AG04450 (cell line): ENCODE measurements around the gene FETUB. TPM values are rescaled to one million over a fixed set of nuclear protein-coding genes. Genes with fewer than 3 reads are reported as not detected.

ENCODE experiments used
- CTCF ChIA-PET: fragments of 300-600, 350-600 bp; formaldehyde crosslinking; extraction: SDS; loops from one replicate; lab custom pipeline; 2022; ENCODE audit warnings: antibody characterized with exemption, inconsistent platforms; lab: Charles Lee
- POLR2A ChIA-PET: fragments of 350-600 bp; formaldehyde crosslinking; extraction: SDS; loops from one replicate; lab custom pipeline; 2021; ENCODE audit warnings: antibody characterized with exemption, inconsistent platforms; lab: Yijun Ruan, JAX
- DNase-seq: peaks from one replicate; pipeline ENCODE4 v3.0.0-alpha.2; 2011; ENCODE audit warnings: low read depth, low spot score
- H3K27ac ChIP-seq: one replicate; pipeline ENCODE4 v1.5.1; 2012; ENCODE audit warnings: low read depth, low read length, control low read depth
- H3K27me3 ChIP-seq: one replicate; pipeline ENCODE4 v1.6.0; 2012; ENCODE audit warnings: low read length; ENCODE audit not compliant: control insufficient read depth, insufficient read depth
- H3K4me3 ChIP-seq: 2 replicates; pipeline ENCODE4 v1.5.1; 2011; ENCODE audit warnings: mild to moderate bottlenecking, low read depth, low read length, control low read depth
- H3K9me3 ChIP-seq: 2 replicates; pipeline ENCODE4 v1.5.1; 2012; ENCODE audit warnings: low read length; ENCODE audit not compliant: control insufficient read depth, insufficient read depth
- polyA plus RNA-seq: library from polyadenylated mRNA; depleted of rRNA; stranded (reverse); fragments of >200 nt; gene quantifications from 2 replicates; pipeline ENCODE4 v1.2.3, GENCODE V29; 2011
- TF ChIP-seq, protein P1 (sequence below): IDR thresholded peaks from 2 replicates; pipeline ENCODE4 v1.5.1; 2011; ENCODE audit warnings: low read depth, low read length, control low read depth, inconsistent platforms

The FETUB gene
- polyA plus RNA-seq, 1 experiment = not detected

GRCh38 chr3:186625600-186626042, 14.6 kb upstream of the FETUB start:
- no peaks in the 10 kb centered on the region for H3K9me3 ChIP-seq
- no peak overlapping the region for H3K4me3 ChIP-seq
- peaks cover 3% of the 10 kb centered on the region for H3K27me3 ChIP-seq
- ChIA-PET CTCF (interaction anchor here (2.0 to 5.5 kb wide), 2 partner anchors 8 to 11 kb away, joined by 16 to 36 read pairs; no protein-coding TSS in a partner anchor), POLR2A (no interaction called here)
- DNase-seq = no peak
- no peak overlapping the region for H3K27ac ChIP-seq
- TF ChIP-seq, protein P1, sequence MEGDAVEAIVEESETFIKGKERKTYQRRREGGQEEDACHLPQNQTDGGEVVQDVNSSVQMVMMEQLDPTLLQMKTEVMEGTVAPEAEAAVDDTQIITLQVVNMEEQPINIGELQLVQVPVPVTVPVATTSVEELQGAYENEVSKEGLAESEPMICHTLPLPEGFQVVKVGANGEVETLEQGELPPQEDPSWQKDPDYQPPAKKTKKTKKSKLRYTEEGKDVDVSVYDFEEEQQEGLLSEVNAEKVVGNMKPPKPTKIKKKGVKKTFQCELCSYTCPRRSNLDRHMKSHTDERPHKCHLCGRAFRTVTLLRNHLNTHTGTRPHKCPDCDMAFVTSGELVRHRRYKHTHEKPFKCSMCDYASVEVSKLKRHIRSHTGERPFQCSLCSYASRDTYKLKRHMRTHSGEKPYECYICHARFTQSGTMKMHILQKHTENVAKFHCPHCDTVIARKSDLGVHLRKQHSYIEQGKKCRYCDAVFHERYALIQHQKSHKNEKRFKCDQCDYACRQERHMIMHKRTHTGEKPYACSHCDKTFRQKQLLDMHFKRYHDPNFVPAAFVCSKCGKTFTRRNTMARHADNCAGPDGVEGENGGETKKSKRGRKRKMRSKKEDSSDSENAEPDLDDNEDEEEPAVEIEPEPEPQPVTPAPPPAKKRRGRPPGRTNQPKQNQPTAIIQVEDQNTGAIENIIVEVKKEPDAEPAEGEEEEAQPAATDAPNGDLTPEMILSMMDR = no peak

DNA sequence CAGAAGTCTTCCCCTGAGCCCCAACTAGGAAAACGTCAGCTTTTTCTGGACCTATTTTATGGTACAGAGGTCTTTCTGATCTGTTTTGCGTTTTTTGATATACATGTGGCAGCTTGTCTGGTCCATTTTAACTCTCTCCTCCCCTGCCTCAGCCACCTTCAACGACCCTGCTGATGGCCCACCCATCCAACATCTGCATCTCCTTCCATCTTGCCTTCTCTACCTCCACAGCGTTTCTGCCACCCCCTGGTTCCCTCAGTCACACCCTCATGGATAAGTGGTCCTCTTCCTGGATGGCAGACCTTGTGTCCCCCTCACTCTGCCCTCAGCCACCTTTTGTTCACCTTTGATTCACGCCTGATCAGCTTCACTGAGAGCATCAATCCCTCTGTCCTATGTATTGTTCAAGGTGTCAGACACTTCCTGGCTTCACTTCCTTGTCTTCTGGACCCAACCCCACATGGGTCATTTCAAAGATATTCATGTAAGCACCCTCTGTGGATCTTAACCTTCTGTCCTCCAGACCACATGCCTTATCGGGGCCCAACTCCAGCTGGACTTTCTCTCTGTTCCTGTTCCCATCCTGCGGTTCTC, 13.8 kb upstream of the FETUB start:
- DNase-seq = no peak

DNA sequence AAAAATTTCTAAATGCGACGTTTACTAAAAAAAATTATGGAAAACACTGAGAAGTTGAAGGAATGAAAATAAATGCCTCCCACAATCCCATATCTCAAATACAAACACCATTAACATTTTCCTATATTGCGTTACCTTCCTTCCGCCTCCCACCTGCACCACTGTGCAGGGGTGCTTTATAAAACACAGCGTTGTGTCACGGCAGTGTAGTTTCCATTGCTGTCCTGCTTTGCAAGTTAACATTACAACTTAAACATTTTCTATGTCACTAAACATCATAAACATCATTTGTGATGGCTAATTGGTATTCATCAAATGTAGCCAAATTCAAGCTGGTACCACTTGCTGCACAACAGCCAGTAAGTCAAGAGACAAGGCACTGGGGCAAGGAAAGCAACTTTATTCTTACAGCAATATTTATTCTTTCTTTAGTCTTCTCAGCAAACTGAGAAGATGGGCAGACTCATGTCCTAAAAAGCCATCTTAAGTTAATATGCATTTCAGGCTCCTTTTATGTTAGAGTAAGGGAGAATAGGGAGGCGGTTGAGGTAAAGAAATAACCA, 12.3 kb upstream of the FETUB start:
- no peak for DNase-seq
- POLR2A ChIA-PET = no interaction called here
- CTCF ChIA-PET = interaction anchor here (5.5 kb wide), 1 partner anchor 13 kb away, joined by 36 read pairs; no protein-coding TSS in a partner anchor

More for the DNA sequence above, 13.8 kb upstream of the FETUB start:
- ChIA-PET CTCF (interaction anchor here (2.0 to 5.5 kb wide), 2 partner anchors 9 to 12 kb away, joined by 16 to 36 read pairs; no protein-coding TSS in a partner anchor), POLR2A (no interaction called here)
- Histone ChIP-seq H3K9me3 (no peaks in the 10 kb centered on the region), H3K27me3 (peaks cover 3% of the 10 kb centered on the region), H3K4me3 (no peak overlapping the region), H3K27ac (no peak overlapping the region)
- TF ChIP-seq, protein P1 = no peak

DNA sequence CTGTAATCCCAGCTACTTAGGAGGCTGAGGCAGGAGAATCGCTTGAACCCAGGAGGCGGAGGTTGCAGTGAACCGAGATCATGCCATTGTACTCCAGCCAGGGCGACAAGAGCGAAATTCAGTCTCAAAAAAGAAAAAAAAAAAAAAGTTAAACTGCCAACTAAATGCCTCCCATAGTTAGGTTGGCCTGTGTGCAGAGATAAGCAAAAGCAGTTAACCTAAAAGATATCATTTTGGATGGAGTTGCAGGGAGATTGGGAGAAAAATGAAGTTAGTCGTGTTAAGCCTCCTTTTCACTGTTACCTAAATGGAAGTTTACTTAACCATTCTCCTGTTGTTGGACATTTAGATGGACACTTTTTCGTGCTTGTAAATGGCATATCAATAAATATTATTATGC, 11.4 kb upstream of the FETUB start:
- CTCF ChIA-PET = interaction anchor here (5.1 kb wide), 1 partner anchor 13 kb away, joined by 43 read pairs; no protein-coding TSS in a partner anchor
- Histone ChIP-seq H3K9me3 (no peaks in the 10 kb centered on the region), H3K27me3 (peaks cover 3% of the 10 kb centered on the region), H3K27ac (no peak overlapping the region), H3K4me3 (no peak overlapping the region)
- no peak for DNase-seq
- POLR2A ChIA-PET = no interaction called here
- TF ChIP-seq, protein P1 = no peak

More for the DNA sequence above, 12.3 kb upstream of the FETUB start:
- Histone ChIP-seq H3K4me3 (no peak overlapping the region), H3K27me3 (peaks cover 3% of the 10 kb centered on the region), H3K9me3 (no peaks in the 10 kb centered on the region), H3K27ac (no peak overlapping the region)
- TF ChIP-seq, protein P1 = no peak

GRCh38 chr3:186630950-186631641, 9.1 kb upstream of the FETUB start:
- no peaks in the 10 kb centered on the region for H3K9me3 ChIP-seq
- ChIA-PET POLR2A (no interaction called here), CTCF (interaction anchor here (5.1 kb wide), 1 partner anchor 15 kb away, joined by 43 read pairs; no protein-coding TSS in a partner anchor)
- DNase-seq = no peak
- H3K4me3 ChIP-seq = no peak overlapping the region
- no peak overlapping the region for H3K27ac ChIP-seq
- H3K27me3 ChIP-seq = no peaks in the 10 kb centered on the region
- TF ChIP-seq, protein P1 = no peak
